ENCODE measurements around the gene ZFYVE9.

- TF ChIP-seq ARNTL (CRISPR knock-in tag; IDR thresholded peaks at IDR 0.05; ENCODE audit: borderline replicate concordance, low read depth) (no peak), ZNF8 (CRISPR knock-in tag; IDR thresholded peaks at IDR 0.05) (no peak), CREB5 (CRISPR knock-in tag; IDR thresholded peaks at IDR 0.05; ENCODE audit: low read depth) (no peak), TSHZ2 (CRISPR knock-in tag; IDR thresholded peaks at IDR 0.05) (no peak), RARB (CRISPR knock-in tag; IDR thresholded peaks at IDR 0.05) (no peak), POU6F1 (CRISPR knock-in tag; IDR thresholded peaks at IDR 0.05; ENCODE audit: borderline replicate concordance, low read depth) (no peak), ESRRG (CRISPR knock-in tag; IDR thresholded peaks at IDR 0.05) (no peak)
Observed at GRCh38 chr1:52253421-52253820, 111.5 kb downstream of the ZFYVE9 start.
